Hepatocyte (in vitro differentiated cells): Measurements from ENCODE around the gene ZNF219. TPM values are rescaled to one million over a fixed set of nuclear protein-coding genes. Genes with fewer than 3 reads are reported as not detected.

Experiments
- DNase-seq: peaks from one replicate; pipeline ENCODE4 v3.0.0-alpha.2; 2016; ENCODE audit warnings: low spot score
- H2AFZ ChIP-seq: fragments of 200-600 bp; sonication (generic); 2 replicates; pipeline ENCODE4 v1.6.0; 2016; ENCODE audit warnings: antibody characterized with exemption, mild to moderate bottlenecking
- H3K27ac ChIP-seq: fragments of 200-600 bp; sonication (generic); 2 replicates; pipeline ENCODE4 v1.5.1; 2016; ENCODE audit warnings: mild to moderate bottlenecking
- H3K27me3 ChIP-seq: fragments of 200-600 bp; sonication (generic); 2 replicates; pipeline ENCODE4 v1.6.1; 2016
- H3K36me3 ChIP-seq: fragments of 200-600 bp; sonication (generic); replicated peaks from 2 replicates; pipeline ENCODE4 v1.5.1; 2016; ENCODE audit warnings: low read depth; ENCODE audit not compliant: insufficient read depth
- H3K4me1 ChIP-seq: fragments of 200-600 bp; sonication (generic); 2 replicates; pipeline ENCODE4 v1.5.1; 2016; ENCODE audit warnings: mild to moderate bottlenecking, moderate library complexity; ENCODE audit not compliant: insufficient read depth
- H3K4me2 ChIP-seq: fragments of 200-600 bp; sonication (generic); 2 replicates; pipeline ENCODE4 v1.6.0; 2016
- H3K4me3 ChIP-seq: fragments of 200-600 bp; sonication (generic); 2 replicates; pipeline ENCODE4 v1.5.1; 2016; ENCODE audit warnings: mild to moderate bottlenecking
- H3K79me2 ChIP-seq: fragments of 200-600 bp; sonication (generic); 2 replicates; pipeline ENCODE4 v1.6.0; 2017; ENCODE audit warnings: mild to moderate bottlenecking
- H3K9me2 ChIP-seq: fragments of 200-600 bp; sonication (generic); replicated peaks from 2 replicates; pipeline ENCODE4 v1.6.0; 2017; ENCODE audit warnings: mild to moderate bottlenecking; ENCODE audit not compliant: insufficient read depth
- H3K9me3 ChIP-seq: fragments of 200-600 bp; sonication (generic); 2 replicates; pipeline ENCODE4 v1.5.1; 2016; ENCODE audit warnings: low read depth, mild to moderate bottlenecking
- H4K20me1 ChIP-seq: fragments of 200-600 bp; sonication (generic); 2 replicates; pipeline ENCODE4 v1.6.0; 2016; ENCODE audit warnings: mild to moderate bottlenecking; ENCODE audit not compliant: insufficient read depth, poor library complexity, severe bottlenecking
- EZH2 ChIP-seq: fragments of 200-600 bp; sonication (generic); IDR thresholded peaks from 2 replicates; pipeline ENCODE4 v1.6.1; 2016; ENCODE audit warnings: antibody characterized with exemption, mild to moderate bottlenecking, borderline replicate concordance
- EZH2phosphoT487 ChIP-seq: fragments of 200-600 bp; sonication (generic); IDR thresholded peaks from one replicate; pipeline ENCODE4 v1.6.1; 2018; ENCODE audit warnings: antibody characterized with exemption, mild to moderate bottlenecking, low read depth, moderate library complexity; ENCODE audit not compliant: unreplicated experiment, severe bottlenecking
- WGBS: methylation state at CpG from one replicate; pipeline ENCODE4 v1.1.6; 2016; ENCODE audit warnings: low lambda C conversion rate; ENCODE audit errors: missing lambda C conversion rate; 5-methylcytosine and 5-hydroxymethylcytosine counted together
- polyA plus RNA-seq: library from polyadenylated mRNA; unstranded; fragments of >200 nt; fragmentation: Nextera tagmentation; extraction: Ambion mirVana; gene quantifications from 2 replicates; pipeline ENCODE4 v1.2.1, GENCODE V29; 2016
- total RNA-seq: library from RNA; depleted of rRNA; stranded (reverse); fragments of >200 nt; gene quantifications from 2 replicates; pipeline ENCODE4 v1.2.3, GENCODE V29; 2014
- TF ChIP-seq, protein P1 (sequence below): fragments of 200-600 bp; sonication (generic); IDR thresholded peaks from 2 replicates; pipeline ENCODE4 v1.5.1; 2016; ENCODE audit warnings: antibody characterized with exemption, mild to moderate bottlenecking; ENCODE audit not compliant: poor library complexity

The ZNF219 gene
- total and polyA plus RNA-seq, 2 experiments from 2014 or later, result 25.1 to 29.5 TPM

- no peak overlapping the region for H3K4me3 ChIP-seq
- no peaks in the 10 kb centered on the region for H3K9me2 ChIP-seq
- H3K36me3 ChIP-seq, result no peaks in the 10 kb centered on the region
- H3K79me2 ChIP-seq, result no peaks in the 10 kb centered on the region
- H4K20me1 ChIP-seq, result no peaks in the 10 kb centered on the region
- no peak overlapping the region for H3K27ac ChIP-seq
- no peak for TF ChIP-seq EZH2phosphoT487
- TF ChIP-seq EZH2, result no peak
- TF ChIP-seq, protein P1, sequence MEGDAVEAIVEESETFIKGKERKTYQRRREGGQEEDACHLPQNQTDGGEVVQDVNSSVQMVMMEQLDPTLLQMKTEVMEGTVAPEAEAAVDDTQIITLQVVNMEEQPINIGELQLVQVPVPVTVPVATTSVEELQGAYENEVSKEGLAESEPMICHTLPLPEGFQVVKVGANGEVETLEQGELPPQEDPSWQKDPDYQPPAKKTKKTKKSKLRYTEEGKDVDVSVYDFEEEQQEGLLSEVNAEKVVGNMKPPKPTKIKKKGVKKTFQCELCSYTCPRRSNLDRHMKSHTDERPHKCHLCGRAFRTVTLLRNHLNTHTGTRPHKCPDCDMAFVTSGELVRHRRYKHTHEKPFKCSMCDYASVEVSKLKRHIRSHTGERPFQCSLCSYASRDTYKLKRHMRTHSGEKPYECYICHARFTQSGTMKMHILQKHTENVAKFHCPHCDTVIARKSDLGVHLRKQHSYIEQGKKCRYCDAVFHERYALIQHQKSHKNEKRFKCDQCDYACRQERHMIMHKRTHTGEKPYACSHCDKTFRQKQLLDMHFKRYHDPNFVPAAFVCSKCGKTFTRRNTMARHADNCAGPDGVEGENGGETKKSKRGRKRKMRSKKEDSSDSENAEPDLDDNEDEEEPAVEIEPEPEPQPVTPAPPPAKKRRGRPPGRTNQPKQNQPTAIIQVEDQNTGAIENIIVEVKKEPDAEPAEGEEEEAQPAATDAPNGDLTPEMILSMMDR, result no peak
- H3K4me2 ChIP-seq, result no peak overlapping the region
- H2AFZ ChIP-seq, result no peak overlapping the region
- no peaks in the 10 kb centered on the region for H3K27me3 ChIP-seq
- H3K4me1 ChIP-seq, result no peaks in the 10 kb centered on the region
- H3K9me3 ChIP-seq, result no peaks in the 10 kb centered on the region
- WGBS, result 79% methylated on average over 2 of the region's 2 CpGs
- DNase-seq, result no peak
These were observed 49.8 kb downstream of the ZNF219 start for GRCh38 chr14:21048638-21049037.

- 83% methylated on average over 2 of the region's 2 CpGs for WGBS
- H3K4me2 ChIP-seq, result no peak overlapping the region
- H3K79me2 ChIP-seq, result no peaks in the 10 kb centered on the region
- H3K27me3 ChIP-seq, result no peaks in the 10 kb centered on the region
- TF ChIP-seq EZH2 (no peak), EZH2phosphoT487 (no peak)
- TF ChIP-seq, protein P1, result no peak
- no peaks in the 10 kb centered on the region for H3K4me1 ChIP-seq
- no peak for DNase-seq
- no peaks in the 10 kb centered on the region for H3K9me3 ChIP-seq
- no peak overlapping the region for H3K4me3 ChIP-seq
- H3K9me2 ChIP-seq, result no peaks in the 10 kb centered on the region
- no peaks in the 10 kb centered on the region for H4K20me1 ChIP-seq
- no peak overlapping the region for H2AFZ ChIP-seq
- no peaks in the 10 kb centered on the region for H3K36me3 ChIP-seq
- H3K27ac ChIP-seq, result no peak overlapping the region
These were observed 51.1 kb downstream of the ZNF219 start for GRCh38 chr14:21047378-21047781.

- no peaks in the 10 kb centered on the region for H3K9me3 ChIP-seq
These were observed 54.4 kb downstream of the ZNF219 start for GRCh38 chr14:21043974-21044618.

More at GRCh38 chr14:21043974-21044618, 54.4 kb downstream of the ZNF219 start:
- Histone ChIP-seq H3K27me3 (no peaks in the 10 kb centered on the region), H3K4me1 (peaks cover 9% of the 10 kb centered on the region), H3K27ac (peak overlapping the region; percentile 10), H3K36me3 (no peaks in the 10 kb centered on the region), H3K79me2 (no peaks in the 10 kb centered on the region), H3K4me2 (no peak overlapping the region), H2AFZ (no peak overlapping the region), H3K9me2 (no peaks in the 10 kb centered on the region), H4K20me1 (no peaks in the 10 kb centered on the region), H3K4me3 (no peak overlapping the region)
- WGBS, result 60% methylated on average over 6 of the region's 6 CpGs
- TF ChIP-seq EZH2, result no peak
- TF ChIP-seq, protein P1, result no peak
- no peak for TF ChIP-seq EZH2phosphoT487
- DNase-seq, result no peak
